ENCODE data around the gene SELENOO. TPM values are rescaled to one million over a fixed set of nuclear protein-coding genes. Genes with fewer than 3 reads are reported as not detected.

The SELENOO gene
- total RNA-seq, 3 donors from 2014 or later = 24.3 to 32.3 (median 31.8) TPM

GRCh38 chr22:50174382-50175190 lies 26.2 kb upstream of the SELENOO start:
- no peak for DNase-seq (ENCODE audit: low spot score in 2 of 2)
- no peaks in the 10 kb centered on the region for H3K9me3 ChIP-seq
- no peak overlapping the region for H3K4me3 ChIP-seq
- TF ChIP-seq POLR2AphosphoS5 (IDR thresholded peaks at IDR 0.05) (no peak), POLR2A (IDR thresholded peaks at IDR 0.05) (no peak)
- TF ChIP-seq, protein P1, sequence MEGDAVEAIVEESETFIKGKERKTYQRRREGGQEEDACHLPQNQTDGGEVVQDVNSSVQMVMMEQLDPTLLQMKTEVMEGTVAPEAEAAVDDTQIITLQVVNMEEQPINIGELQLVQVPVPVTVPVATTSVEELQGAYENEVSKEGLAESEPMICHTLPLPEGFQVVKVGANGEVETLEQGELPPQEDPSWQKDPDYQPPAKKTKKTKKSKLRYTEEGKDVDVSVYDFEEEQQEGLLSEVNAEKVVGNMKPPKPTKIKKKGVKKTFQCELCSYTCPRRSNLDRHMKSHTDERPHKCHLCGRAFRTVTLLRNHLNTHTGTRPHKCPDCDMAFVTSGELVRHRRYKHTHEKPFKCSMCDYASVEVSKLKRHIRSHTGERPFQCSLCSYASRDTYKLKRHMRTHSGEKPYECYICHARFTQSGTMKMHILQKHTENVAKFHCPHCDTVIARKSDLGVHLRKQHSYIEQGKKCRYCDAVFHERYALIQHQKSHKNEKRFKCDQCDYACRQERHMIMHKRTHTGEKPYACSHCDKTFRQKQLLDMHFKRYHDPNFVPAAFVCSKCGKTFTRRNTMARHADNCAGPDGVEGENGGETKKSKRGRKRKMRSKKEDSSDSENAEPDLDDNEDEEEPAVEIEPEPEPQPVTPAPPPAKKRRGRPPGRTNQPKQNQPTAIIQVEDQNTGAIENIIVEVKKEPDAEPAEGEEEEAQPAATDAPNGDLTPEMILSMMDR (IDR thresholded peaks at IDR 0.05) = no peak
- no peaks in the 10 kb centered on the region for H3K27me3 ChIP-seq
- no peak overlapping the region for H3K27ac ChIP-seq
- intact Hi-C loops (cut with DNase I; ENCODE audit: low total_unique reads) = no loop called here
- H3K36me3 ChIP-seq = no peaks in the 10 kb centered on the region
- no peaks in the 10 kb centered on the region for H3K4me1 ChIP-seq

DNA sequence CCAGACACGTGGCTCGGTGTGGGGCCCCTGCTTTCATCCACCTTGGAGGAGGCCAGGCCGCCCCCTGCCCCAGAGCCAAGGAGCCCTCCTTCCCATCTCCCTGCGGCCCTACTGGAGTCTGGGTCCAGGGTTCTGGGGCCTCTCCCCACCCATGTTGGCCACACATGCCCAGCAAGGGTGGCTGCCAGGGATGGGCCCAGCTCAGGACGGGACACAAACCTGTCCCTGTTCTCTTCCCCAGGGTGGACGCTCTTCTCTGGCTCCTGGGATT lies 25.7 kb upstream of the SELENOO start:
- intact Hi-C loops (cut with DNase I; ENCODE audit: low total_unique reads) = no loop called here
- no peak for DNase-seq (ENCODE audit: low spot score in 2 of 2)
- Histone ChIP-seq H3K9me3 (no peaks in the 10 kb centered on the region), H3K4me1 (no peaks in the 10 kb centered on the region), H3K27ac (no peak overlapping the region), H3K4me3 (no peak overlapping the region), H3K27me3 (no peaks in the 10 kb centered on the region), H3K36me3 (no peaks in the 10 kb centered on the region)
- no peak for TF ChIP-seq POLR2AphosphoS5 (IDR thresholded peaks at IDR 0.05)

GRCh38 chr22:50175921-50176849 lies 24.6 kb upstream of the SELENOO start:
- DNase-seq (ENCODE audit: low spot score in 2 of 2) = no peak
- TF ChIP-seq POLR2A (IDR thresholded peaks at IDR 0.05) (no peak), POLR2AphosphoS5 (IDR thresholded peaks at IDR 0.05) (no peak)
- TF ChIP-seq, protein P1 (IDR thresholded peaks at IDR 0.05) = no peak

DNA sequence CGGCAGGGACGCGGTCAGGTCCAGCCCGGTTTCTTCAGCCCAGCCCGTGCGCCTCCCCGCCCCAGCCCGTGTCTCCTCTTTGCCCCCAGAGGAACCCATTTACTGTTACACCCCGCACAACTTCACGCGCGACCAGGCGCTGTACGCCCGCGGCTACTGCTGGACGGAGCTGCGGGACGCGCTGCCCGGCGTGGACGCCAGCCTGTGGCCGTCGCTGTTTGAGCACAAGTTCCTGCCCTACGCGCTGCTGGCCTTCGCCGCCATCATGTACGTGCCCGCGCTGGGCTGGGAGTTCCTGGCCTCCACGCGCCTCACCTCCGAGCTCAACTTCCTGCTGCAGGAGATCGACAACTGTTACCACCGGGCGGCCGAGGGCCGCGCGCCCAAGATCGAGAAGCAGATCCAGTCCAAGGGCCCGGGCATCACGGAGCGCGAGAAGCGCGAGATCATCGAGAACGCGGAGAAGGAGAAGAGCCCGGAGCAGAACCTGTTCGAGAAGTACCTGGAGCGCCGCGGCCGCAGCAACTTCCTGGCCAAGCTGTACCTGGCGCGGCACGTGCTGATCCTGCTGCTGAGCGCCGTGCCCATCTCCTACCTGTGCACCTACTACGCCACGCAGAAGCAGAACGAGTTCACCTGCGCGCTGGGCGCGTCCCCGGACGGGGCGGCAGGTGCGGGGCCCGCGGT lies 23.8 kb upstream of the SELENOO start:
- intact Hi-C loops (cut with DNase I; ENCODE audit: low total_unique reads) = no loop called here
- Histone ChIP-seq H3K27ac (no peak overlapping the region), H3K4me3 (no peak overlapping the region), H3K27me3 (no peaks in the 10 kb centered on the region), H3K4me1 (no peaks in the 10 kb centered on the region), H3K36me3 (no peaks in the 10 kb centered on the region), H3K9me3 (no peaks in the 10 kb centered on the region)
- TF ChIP-seq POLR2AphosphoS5 (IDR thresholded peaks at IDR 0.05) (no peak), POLR2A (IDR thresholded peaks at IDR 0.05) (no peak)
- TF ChIP-seq, protein P1 (IDR thresholded peaks at IDR 0.05) = no peak
- no peak for DNase-seq (ENCODE audit: low spot score in 2 of 2)

More at GRCh38 chr22:50175921-50176849, 24.6 kb upstream of the SELENOO start:
- intact Hi-C loops (cut with DNase I; ENCODE audit: low total_unique reads) = no loop called here
- Histone ChIP-seq H3K27me3 (no peaks in the 10 kb centered on the region), H3K9me3 (no peaks in the 10 kb centered on the region), H3K4me1 (no peaks in the 10 kb centered on the region), H3K36me3 (no peaks in the 10 kb centered on the region), H3K4me3 (no peak overlapping the region), H3K27ac (no peak overlapping the region)

GRCh38 chr22:50177537-50178470 lies 23.0 kb upstream of the SELENOO start:
- no peak for DNase-seq (ENCODE audit: low spot score in 2 of 2)
- intact Hi-C loops (cut with DNase I; ENCODE audit: low total_unique reads) = no loop called here
- Histone ChIP-seq H3K4me3 (no peak overlapping the region), H3K27ac (no peak overlapping the region), H3K27me3 (no peaks in the 10 kb centered on the region), H3K4me1 (no peaks in the 10 kb centered on the region), H3K9me3 (no peaks in the 10 kb centered on the region), H3K36me3 (no peaks in the 10 kb centered on the region)
- TF ChIP-seq POLR2A (IDR thresholded peaks at IDR 0.05) (no peak), POLR2AphosphoS5 (IDR thresholded peaks at IDR 0.05) (no peak)
- TF ChIP-seq, protein P1 (IDR thresholded peaks at IDR 0.05) = no peak

All from breast epithelium (tissue), 4 donors.